GM18951 (cell line): ENCODE data around the gene PPM1K.

ENCODE experiments used
- POLR2A ChIP-seq: IDR thresholded peaks from 4 replicates; pipeline ENCODE4 v1.6.1; 2011; ENCODE audit warnings: mild to moderate bottlenecking; ENCODE audit not compliant: insufficient read length, insufficient read depth; ENCODE audit errors: extremely low read depth
- in situ Hi-C: fragments of 300-500 bp; cut with MboI; formaldehyde crosslinking; loops from one replicate; pipeline ENCODE4 v1.12.0; 2022; ENCODE audit warnings: low sequenced_read_pairs, mixed read lengths, inconsistent platforms; ENCODE audit not compliant: unreplicated experiment

The PPM1K gene

GRCh38 chr4:88264336-88264735, 20.0 kb downstream of the PPM1K start:
- no peak for TF ChIP-seq POLR2A
- in situ Hi-C loops, result no loop called here

- in situ Hi-C loops, result no loop called here
- no peak for TF ChIP-seq POLR2A
Measured at GRCh38 chr4:88257726-88258125, 26.6 kb downstream of the PPM1K start.

- in situ Hi-C loops, result no loop called here
Measured at GRCh38 chr4:88255111-88255510, 29.2 kb downstream of the PPM1K start.

GRCh38 chr4:88251924-88252323, 32.4 kb downstream of the PPM1K start:
- in situ Hi-C loops, result no loop called here
- TF ChIP-seq POLR2A, result no peak

More at GRCh38 chr4:88255111-88255510, 29.2 kb downstream of the PPM1K start:
- TF ChIP-seq POLR2A, result no peak

- in situ Hi-C loops, result no loop called here
- TF ChIP-seq POLR2A, result no peak
Measured at GRCh38 chr4:88247148-88247547, 37.2 kb downstream of the PPM1K start.

GRCh38 chr4:88246600-88246999, 37.8 kb downstream of the PPM1K start:
- in situ Hi-C loops, result no loop called here
- no peak for TF ChIP-seq POLR2A

- TF ChIP-seq POLR2A, result no peak
- in situ Hi-C loops, result no loop called here
Measured at GRCh38 chr4:88244816-88245579, 39.4 kb downstream of the PPM1K start.

GRCh38 chr4:88244056-88244455, 40.3 kb downstream of the PPM1K start:
- in situ Hi-C loops, result no loop called here
- no peak for TF ChIP-seq POLR2A

GRCh38 chr4:88242144-88242543, 42.2 kb downstream of the PPM1K start:
- TF ChIP-seq POLR2A, result no peak
- in situ Hi-C loops, result no loop called here

- in situ Hi-C loops, result no loop called here
- no peak for TF ChIP-seq POLR2A
Measured at GRCh38 chr4:88240297-88240714, 44.1 kb downstream of the PPM1K start.

- no peak for TF ChIP-seq POLR2A
- in situ Hi-C loops, result no loop called here
Measured at GRCh38 chr4:88230969-88231771, 53.2 kb downstream of the PPM1K start.

- in situ Hi-C loops, result no loop called here
- TF ChIP-seq POLR2A, result no peak
Measured at GRCh38 chr4:88230461-88230891, 53.9 kb downstream of the PPM1K start.

GRCh38 chr4:88227734-88228133, 56.6 kb downstream of the PPM1K start:
- in situ Hi-C loops, result no loop called here
- TF ChIP-seq POLR2A, result no peak

- no peak for TF ChIP-seq POLR2A
- in situ Hi-C loops, result no loop called here
Measured at GRCh38 chr4:88226143-88226542, 58.2 kb downstream of the PPM1K start.
